Keratinocyte (primary cell): ENCODE results near the gene MAPRE3.

Experiments used
- EZH2 ChIP-seq: IDR thresholded peaks from one replicate; pipeline ENCODE4 v1.6.1; 2012; ENCODE audit warnings: inconsistent platforms, mild to moderate bottlenecking, low read length, moderate library complexity
- TF ChIP-seq, protein P1 (sequence below), 3 experiments: IDR thresholded peaks in 1 of 3; conservative IDR thresholded peaks in 1 of 3; optimal IDR thresholded peaks in 1 of 3; 2 replicates in 2 of 3; 3 replicates in 1 of 3; pipeline versions ENCODE3 to v1.5.1; 2011; ENCODE audit warnings: low read length in 3 of 3, mild to moderate bottlenecking in 3 of 3, moderate library complexity in 2 of 3, control low read depth in 1 of 3, inconsistent platforms in 1 of 3; ENCODE audit not compliant: insufficient read depth in 2 of 3; ENCODE audit errors: extremely low read depth in 1 of 3

DNA sequence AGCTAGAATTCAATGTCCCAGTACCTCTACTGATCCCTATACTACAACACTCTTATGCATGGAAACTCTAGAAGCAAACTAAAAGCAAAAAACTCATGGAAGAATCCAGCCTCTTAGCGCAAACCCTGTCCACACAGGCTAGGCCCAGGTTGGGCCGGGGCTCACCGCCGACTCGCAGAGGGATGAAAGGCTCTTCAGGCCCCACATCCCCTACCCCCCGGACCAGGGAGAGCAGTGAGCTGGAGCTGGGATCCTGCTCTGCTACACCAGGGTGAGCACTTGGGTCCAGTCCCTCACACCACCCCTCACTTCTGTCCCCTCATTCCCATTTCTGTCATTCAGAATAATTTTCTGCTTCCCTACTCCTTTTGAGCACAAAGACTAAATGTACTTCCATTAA, 99.0 kb downstream of the MAPRE3 start:
- TF ChIP-seq, protein P1, sequence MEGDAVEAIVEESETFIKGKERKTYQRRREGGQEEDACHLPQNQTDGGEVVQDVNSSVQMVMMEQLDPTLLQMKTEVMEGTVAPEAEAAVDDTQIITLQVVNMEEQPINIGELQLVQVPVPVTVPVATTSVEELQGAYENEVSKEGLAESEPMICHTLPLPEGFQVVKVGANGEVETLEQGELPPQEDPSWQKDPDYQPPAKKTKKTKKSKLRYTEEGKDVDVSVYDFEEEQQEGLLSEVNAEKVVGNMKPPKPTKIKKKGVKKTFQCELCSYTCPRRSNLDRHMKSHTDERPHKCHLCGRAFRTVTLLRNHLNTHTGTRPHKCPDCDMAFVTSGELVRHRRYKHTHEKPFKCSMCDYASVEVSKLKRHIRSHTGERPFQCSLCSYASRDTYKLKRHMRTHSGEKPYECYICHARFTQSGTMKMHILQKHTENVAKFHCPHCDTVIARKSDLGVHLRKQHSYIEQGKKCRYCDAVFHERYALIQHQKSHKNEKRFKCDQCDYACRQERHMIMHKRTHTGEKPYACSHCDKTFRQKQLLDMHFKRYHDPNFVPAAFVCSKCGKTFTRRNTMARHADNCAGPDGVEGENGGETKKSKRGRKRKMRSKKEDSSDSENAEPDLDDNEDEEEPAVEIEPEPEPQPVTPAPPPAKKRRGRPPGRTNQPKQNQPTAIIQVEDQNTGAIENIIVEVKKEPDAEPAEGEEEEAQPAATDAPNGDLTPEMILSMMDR (optimal IDR thresholded peaks at IDR 0.05 in 1 of 3, IDR thresholded peaks at IDR 0.05 in 1 of 3, conservative IDR thresholded peaks at IDR 0.05 in 1 of 3; ENCODE audit: extremely low read depth in 1 of 3, insufficient read depth in 2 of 3, low read length in 3 of 3), result no peak
- no peak for TF ChIP-seq EZH2
